Measurements from ENCODE around the gene GOSR1. TPM values are rescaled to one million over a fixed set of nuclear protein-coding genes. Genes with fewer than 3 reads are reported as not detected.
A peak's percentile ranks its signal among the peaks of the same experiment; 100 is the strongest.
"Not testable (repeated sequence)": the region's sequence is repeated elsewhere in the genome, so short reads cannot be mapped to it uniquely, and the experiment has no call there.

GOSR1 gene
- polyA plus RNA-seq, 3 donors from 2014 or later = 28.1 to 56.8 (median 52.5) TPM

GRCh38 chr17:30574309-30574708 is 97.1 kb downstream of the GOSR1 start:
- H3K27me3 Mint-ChIP-seq (ENCODE audit: low read depth in 3 of 3); H3K36me3 Mint-ChIP-seq; H3K27ac Mint-ChIP-seq; DNase-seq; H3K9me3 Mint-ChIP-seq; H3K4me3 Mint-ChIP-seq; H3K4me1 Mint-ChIP-seq: not testable (repeated sequence)

GRCh38 chr17:30574806-30575205 is 97.6 kb downstream of the GOSR1 start:
- H3K4me1 Mint-ChIP-seq; H3K4me3 Mint-ChIP-seq; H3K27me3 Mint-ChIP-seq (ENCODE audit: low read depth in 3 of 3): not testable (repeated sequence)

GRCh38 chr17:30575648-30576325 is 98.6 kb downstream of the GOSR1 start:
- not testable (repeated sequence) for H3K4me1 Mint-ChIP-seq, H3K4me3 Mint-ChIP-seq

More at GRCh38 chr17:30574806-30575205, 97.6 kb downstream of the GOSR1 start:
- not testable (repeated sequence) for DNase-seq, H3K9me3 Mint-ChIP-seq, H3K36me3 Mint-ChIP-seq, H3K27ac Mint-ChIP-seq

DNA sequence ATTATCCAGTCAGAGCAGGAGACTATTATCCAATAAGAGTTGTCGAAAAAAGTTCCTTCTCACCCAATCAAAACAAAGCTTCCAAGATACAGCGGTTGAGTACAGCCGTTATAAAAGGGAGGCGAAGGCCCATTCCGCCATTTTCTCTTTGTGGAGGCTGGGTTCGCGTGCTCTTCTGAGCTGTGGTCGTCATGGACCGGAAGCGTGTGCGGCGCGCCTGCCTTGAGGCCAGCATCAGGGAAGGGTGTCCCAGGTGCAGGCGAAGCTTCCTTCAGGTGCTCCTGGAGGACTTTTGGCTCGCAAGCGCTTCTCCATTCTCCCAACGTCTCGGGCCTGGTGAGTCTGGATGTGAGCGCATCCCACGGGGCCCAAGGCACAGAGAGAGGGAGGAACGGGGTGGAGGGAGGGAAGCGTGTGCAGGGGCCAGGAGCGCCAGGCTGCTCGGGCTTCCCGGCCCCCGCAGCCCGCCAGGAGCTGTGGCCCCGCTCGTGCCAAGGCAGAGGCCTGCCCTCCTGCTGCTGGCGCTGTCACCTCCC is 99.2 kb downstream of the GOSR1 start:
- H3K27ac Mint-ChIP-seq = peak overlapping the region in 1 of 6 donors; percentile 30
- H3K4me1 Mint-ChIP-seq = no peaks in the 10 kb centered on the region
- no peaks in the 10 kb centered on the region for H3K9me3 Mint-ChIP-seq
- no peaks in the 10 kb centered on the region for H3K36me3 Mint-ChIP-seq
- peak in 1 of 3 donors; percentile 22 for DNase-seq
- H3K27me3 Mint-ChIP-seq (ENCODE audit: low read depth in 3 of 3) = peaks cover 0 to 2% (median 0%) of the 10 kb centered on the region in 3 donors
- peak overlapping the region in 2 of 5 donors; percentile 60 to 70 for H3K4me3 Mint-ChIP-seq

More at GRCh38 chr17:30575648-30576325, 98.6 kb downstream of the GOSR1 start:
- H3K36me3 Mint-ChIP-seq; H3K27me3 Mint-ChIP-seq (ENCODE audit: low read depth in 3 of 3); H3K9me3 Mint-ChIP-seq; DNase-seq; H3K27ac Mint-ChIP-seq: not testable (repeated sequence)

Other genes starting within 250 kb of the GOSR1 start
- gene SLC6A4, start 241.7 kb upstream of the GOSR1 start, polyA plus RNA-seq = under 1 TPM in 2 of 3 donors, not detected in 1; 0.12 to 0.34 TPM
- gene BLMH, start 185.5 kb upstream of the GOSR1 start, polyA plus RNA-seq = 10 to 100 TPM; 17.2 to 31.3 (median 27.5) TPM
- not detected for gene TMIGD1, start 143.4 kb upstream of the GOSR1 start, polyA plus RNA-seq
- gene CPD, start 98.5 kb upstream of the GOSR1 start, polyA plus RNA-seq = 10 to 100 TPM; 22.0 to 37.4 (median 24.8) TPM

Data from immature natural killer cell (primary cell).